ENCODE measurements around the gene FAM50B. TPM values are rescaled to one million over a fixed set of nuclear protein-coding genes. Genes with fewer than 3 reads are reported as not detected.
"Not testable (repeated sequence)": the region's sequence is repeated elsewhere in the genome, so short reads cannot be mapped to it uniquely, and the experiment has no call there.

Gene FAM50B
- total RNA-seq, 1 donor from 2014 or later, result 10.6 TPM

- intact Hi-C loops (cut with DNase I), result no loop called here
Measured at GRCh38 chr6:3857468-3858456, 8.6 kb downstream of the FAM50B start.

GRCh38 chr6:3859878-3860552 is 10.8 kb downstream of the FAM50B start:
- intact Hi-C loops (cut with DNase I), result no loop called here
- Histone ChIP-seq H3K4me3 (no peak overlapping the region), H3K27ac (no peak overlapping the region), H3K4me1 (no peaks in the 10 kb centered on the region), H3K9me3 (peaks cover 3% of the 10 kb centered on the region), H3K27me3 (ENCODE audit: low read depth) (no peaks in the 10 kb centered on the region), H3K36me3 (no peaks in the 10 kb centered on the region)
- no peak for TF ChIP-seq CTCF (IDR thresholded peaks at IDR 0.05)
- ATAC-seq (no peak), DNase-seq (no peak)

More at GRCh38 chr6:3857468-3858456, 8.6 kb downstream of the FAM50B start:
- no peak overlapping the region for H3K4me3 ChIP-seq
- H3K27ac ChIP-seq, result no peak overlapping the region
- no peaks in the 10 kb centered on the region for H3K27me3 ChIP-seq (ENCODE audit: low read depth)
- H3K9me3 ChIP-seq, result peaks cover 3% of the 10 kb centered on the region
- no peak for DNase-seq
- H3K4me1 ChIP-seq, result no peaks in the 10 kb centered on the region
- no peak for ATAC-seq
- TF ChIP-seq CTCF (IDR thresholded peaks at IDR 0.05), result no peak
- H3K36me3 ChIP-seq, result no peaks in the 10 kb centered on the region

GRCh38 chr6:3861424-3861823 is 12.3 kb downstream of the FAM50B start:
- intact Hi-C loops (cut with DNase I), result no loop called here
- ATAC-seq (no peak), DNase-seq (no peak)
- Histone ChIP-seq H3K9me3 (peaks cover 3% of the 10 kb centered on the region), H3K27me3 (ENCODE audit: low read depth) (no peaks in the 10 kb centered on the region), H3K4me3 (no peak overlapping the region), H3K36me3 (no peaks in the 10 kb centered on the region), H3K4me1 (no peaks in the 10 kb centered on the region), H3K27ac (no peak overlapping the region)
- no peak for TF ChIP-seq CTCF (IDR thresholded peaks at IDR 0.05)

DNA sequence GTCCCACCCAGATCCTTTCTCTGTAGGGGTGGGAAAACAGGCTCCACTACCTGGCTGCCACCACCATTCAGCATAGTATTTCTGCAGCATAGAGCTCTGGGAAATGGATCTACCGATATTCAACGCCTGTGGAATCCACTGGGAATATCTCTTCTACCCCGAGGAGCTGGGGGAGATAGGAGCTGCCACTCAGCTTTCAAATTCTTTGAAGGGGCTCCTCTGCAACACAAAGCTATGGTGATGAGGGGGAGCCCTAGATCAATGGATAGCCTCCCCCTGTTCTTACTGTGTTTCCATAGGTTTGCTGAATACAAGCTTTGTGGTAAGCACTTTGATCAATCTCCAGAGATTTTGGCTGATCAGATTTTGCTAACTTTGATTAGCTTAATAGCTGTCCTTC is 12.9 kb downstream of the FAM50B start:
- Histone ChIP-seq H3K27me3 (ENCODE audit: low read depth) (no peaks in the 10 kb centered on the region), H3K36me3 (no peaks in the 10 kb centered on the region), H3K9me3 (peaks cover 3% of the 10 kb centered on the region), H3K4me3 (no peak overlapping the region), H3K4me1 (no peaks in the 10 kb centered on the region), H3K27ac (no peak overlapping the region)
- intact Hi-C loops (cut with DNase I), result no loop called here
- no peak for TF ChIP-seq CTCF (IDR thresholded peaks at IDR 0.05)
- ATAC-seq (no peak), DNase-seq (no peak)

- H3K4me1 ChIP-seq; DNase-seq; H3K9me3 ChIP-seq; intact Hi-C loops (cut with DNase I); H3K4me3 ChIP-seq; H3K36me3 ChIP-seq; ATAC-seq; H3K27ac ChIP-seq; H3K27me3 ChIP-seq (ENCODE audit: low read depth): not testable (repeated sequence)
Measured at GRCh38 chr6:3863322-3863721, 14.1 kb downstream of the FAM50B start.

- Histone ChIP-seq H3K9me3 (no peaks in the 10 kb centered on the region), H3K4me1 (peaks cover 7% of the 10 kb centered on the region), H3K4me3 (no peak overlapping the region), H3K27me3 (ENCODE audit: low read depth) (no peaks in the 10 kb centered on the region), H3K36me3 (no peaks in the 10 kb centered on the region), H3K27ac (no peak overlapping the region)
- TF ChIP-seq CTCF (IDR thresholded peaks at IDR 0.05), result no peak
- no peak for DNase-seq
- intact Hi-C loops (cut with DNase I), result no loop called here
- ATAC-seq, result no peak
Measured at GRCh38 chr6:3865463-3865862, 16.3 kb downstream of the FAM50B start.

Measured in lower lobe of right lung (tissue), 2 donors.